PC-3 (cell line): ENCODE data around the gene BICDL2. TPM values are rescaled to one million over a fixed set of nuclear protein-coding genes. Genes with fewer than 3 reads are reported as not detected.

Experiments
- ATAC-seq: fragments of 200-7000 bp; cut with Tn5 transposase; 2 replicates; pipeline ENCODE4 v1.9.1; 2020; ENCODE audit warnings: mild to moderate bottlenecking, moderate library complexity
- BruUV-seq: library from RNA; stranded (reverse); fragments of 400-500 nt; replicated peaks from 2 replicates; lab custom pipeline; 2021; lab: Mats Ljungman, UMichigan
- CTCF ChIA-PET: fragments of 300-600 bp; sonication (Branson Sonifier 250); formaldehyde crosslinking; loops from one replicate; lab custom pipeline; 2022; ENCODE audit warnings: antibody characterized with exemption; lab: Charles Lee
- POLR2A ChIA-PET: fragments of 300-600 bp; sonication (Branson Sonifier 250); formaldehyde crosslinking; loops from one replicate; lab custom pipeline; 2022; ENCODE audit warnings: antibody characterized with exemption; ENCODE audit not compliant: unreplicated experiment; lab: Charles Lee
- DNase-seq: peaks from one replicate; pipeline ENCODE4 v3.0.0-alpha.2; 2015
- H2AFZ ChIP-seq: fragments of 300-600 bp; sonication (generic); 2 replicates; pipeline ENCODE4 v1.6.0; 2016; ENCODE audit warnings: antibody characterized with exemption, low read length
- H3F3A ChIP-seq: fragments of 300-600 bp; sonication (generic); one replicate; pipeline ENCODE4 v1.6.0; 2017; ENCODE audit warnings: antibody characterized with exemption, low read length, control low read depth, mild to moderate bottlenecking; ENCODE audit not compliant: unreplicated experiment
- H3K27ac ChIP-seq: fragments of 300-600 bp; sonication (generic); 2 replicates; pipeline ENCODE4 v1.5.1; 2016; ENCODE audit warnings: mild to moderate bottlenecking, low read length
- H3K27me3 ChIP-seq: fragments of 300-600 bp; sonication (generic); 2 replicates; pipeline ENCODE4 v1.6.1; 2016; ENCODE audit warnings: low read length, mixed read lengths
- H3K36me3 ChIP-seq: fragments of 300-600 bp; sonication (generic); 2 replicates; pipeline ENCODE4 v1.6.1; 2016; ENCODE audit warnings: low read depth, mixed run types, low read length, mixed read lengths
- H3K4me1 ChIP-seq: fragments of 300-600 bp; sonication (generic); 2 replicates; pipeline ENCODE4 v1.5.1; 2016; ENCODE audit warnings: low read length; ENCODE audit not compliant: insufficient read depth
- H3K4me2 ChIP-seq: fragments of 300-600 bp; sonication (generic); 2 replicates; pipeline ENCODE4 v1.6.0; 2016; ENCODE audit warnings: low read length
- H3K4me3 ChIP-seq: fragments of 300-600 bp; sonication (generic); 2 replicates; pipeline ENCODE4 v1.5.1; 2016; ENCODE audit warnings: mild to moderate bottlenecking, low read length, mixed read lengths
- H3K79me2 ChIP-seq: fragments of 300-600 bp; sonication (generic); 2 replicates; pipeline ENCODE4 v1.6.1; 2017; ENCODE audit warnings: low read length, mixed read lengths
- H3K9ac ChIP-seq: fragments of 300-600 bp; sonication (generic); 2 replicates; pipeline ENCODE4 v1.6.0; 2016; ENCODE audit warnings: mild to moderate bottlenecking, low read length
- H3K9me2 ChIP-seq: fragments of 300-600 bp; sonication (generic); replicated peaks from 2 replicates; pipeline ENCODE4 v1.6.1; 2016; ENCODE audit warnings: mixed run types, low read length, mixed read lengths
- H3K9me3 ChIP-seq: fragments of 300-600 bp; sonication (generic); 2 replicates; pipeline ENCODE4 v1.6.1; 2016; ENCODE audit warnings: low read length, mixed read lengths
- H4K20me1 ChIP-seq: fragments of 300-600 bp; sonication (generic); 2 replicates; pipeline ENCODE4 v1.6.1; 2016; ENCODE audit warnings: low read length, mixed read lengths
- CTCF ChIP-seq: fragments of 300-600 bp; sonication (generic); conservative IDR thresholded peaks from 2 replicates; pipeline ENCODE4 v1.5.1; 2017; ENCODE audit warnings: antibody characterized with exemption, low read depth, mild to moderate bottlenecking, low read length
- EZH2 ChIP-seq: fragments of 300-600 bp; sonication (generic); IDR thresholded peaks from one replicate; pipeline ENCODE4 v1.6.1; 2017; ENCODE audit warnings: antibody characterized with exemption, mild to moderate bottlenecking, low read length; ENCODE audit not compliant: unreplicated experiment
- EZH2phosphoT487 ChIP-seq: fragments of 300-600 bp; sonication (generic); IDR thresholded peaks from 2 replicates; pipeline ENCODE4 v1.6.1; 2018; ENCODE audit warnings: mild to moderate bottlenecking, antibody characterized with exemption, low read length, borderline replicate concordance
- intact Hi-C: fragments of 100-400 bp; cut with micrococcal nuclease; formaldehyde crosslinking; loops from 2 replicates; pipeline ENCODE4 v1.9.0; 2023
- total RNA-seq: library from RNA; depleted of rRNA; stranded (reverse); fragments of >200 nt; gene quantifications from 2 replicates; pipeline ENCODE4 v1.2.3, GENCODE V29; 2014

The BICDL2 gene
- total RNA-seq, 1 experiment from 2014 or later = 16.3 TPM

DNA sequence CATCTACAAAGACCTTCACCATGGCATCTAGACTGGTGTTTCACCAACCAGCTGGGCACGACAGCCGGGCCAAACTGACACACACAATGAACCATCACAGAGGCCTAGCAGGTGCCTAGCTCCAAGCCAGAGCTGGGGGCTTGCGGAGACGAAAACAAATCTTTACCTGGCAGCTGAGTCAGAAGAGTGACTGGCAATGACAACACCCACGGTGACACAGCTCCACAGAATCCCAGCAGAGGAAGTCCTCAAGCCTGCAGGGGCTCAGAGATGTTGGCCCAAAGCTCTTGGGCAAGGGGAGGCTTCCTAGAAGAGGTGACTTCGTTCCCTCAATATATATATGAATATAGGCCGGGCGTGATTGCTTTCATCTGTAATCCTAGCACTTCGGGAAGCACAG is 14.8 kb upstream of the BICDL2 start:
- no TSS peak for BruUV-seq
- ATAC-seq (no peak), DNase-seq (no peak)
- Histone ChIP-seq H4K20me1 (no peaks in the 10 kb centered on the region), H3K9me3 (no peaks in the 10 kb centered on the region), H3K79me2 (no peaks in the 10 kb centered on the region), H3F3A (no peaks in the 10 kb centered on the region), H3K36me3 (no peaks in the 10 kb centered on the region), H3K27me3 (peaks cover 3% of the 10 kb centered on the region; the same call in 1 of the 2 replicates), H3K4me3 (no peak overlapping the region), H3K9ac (no peak overlapping the region), H2AFZ (no peak overlapping the region), H3K4me2 (no peak overlapping the region), H3K27ac (no peak overlapping the region), H3K9me2 (no peaks in the 10 kb centered on the region), H3K4me1 (no peaks in the 10 kb centered on the region)
- POLR2A ChIA-PET = no interaction called here
- TF ChIP-seq EZH2 (no peak), CTCF (no peak), EZH2phosphoT487 (no peak)
- intact Hi-C loops = no loop called here
- CTCF ChIA-PET = no interaction called here

GRCh38 chr16:3051009-3051408 is 14.3 kb upstream of the BICDL2 start:
- no peak overlapping the region for H3K4me3 ChIP-seq
- TF ChIP-seq EZH2phosphoT487 = no peak
- TF ChIP-seq EZH2 = no peak
- no peak for TF ChIP-seq CTCF
- H2AFZ ChIP-seq = no peak overlapping the region
- H3K4me1 ChIP-seq = no peaks in the 10 kb centered on the region
- no peak overlapping the region for H3K27ac ChIP-seq
- H3K79me2 ChIP-seq = no peaks in the 10 kb centered on the region
- H3K9me2 ChIP-seq = no peaks in the 10 kb centered on the region
- H3K9ac ChIP-seq = no peak overlapping the region
- ATAC-seq = no peak
- intact Hi-C loops = no loop called here
- no peaks in the 10 kb centered on the region for H3F3A ChIP-seq
- H3K9me3 ChIP-seq = no peaks in the 10 kb centered on the region
- H3K36me3 ChIP-seq = no peaks in the 10 kb centered on the region
- no peak for DNase-seq
- BruUV-seq = no TSS peak
- ChIA-PET POLR2A (no interaction called here), CTCF (no interaction called here)
- no peaks in the 10 kb centered on the region for H4K20me1 ChIP-seq
- no peak overlapping the region for H3K4me2 ChIP-seq
- peaks cover 3% of the 10 kb centered on the region; the same call in 1 of the 2 replicates for H3K27me3 ChIP-seq

GRCh38 chr16:3050487-3050886 is 13.7 kb upstream of the BICDL2 start:
- BruUV-seq = no TSS peak
- POLR2A ChIA-PET = no interaction called here
- Histone ChIP-seq H3K27ac (no peak overlapping the region), H3K9ac (no peak overlapping the region), H3K4me2 (no peak overlapping the region), H3K36me3 (no peaks in the 10 kb centered on the region), H3K27me3 (peaks cover 3% of the 10 kb centered on the region; the same call in 1 of the 2 replicates), H3K79me2 (no peaks in the 10 kb centered on the region), H3F3A (no peaks in the 10 kb centered on the region), H3K4me1 (no peaks in the 10 kb centered on the region), H4K20me1 (no peaks in the 10 kb centered on the region), H3K9me3 (no peaks in the 10 kb centered on the region), H2AFZ (no peak overlapping the region), H3K4me3 (no peak overlapping the region), H3K9me2 (no peaks in the 10 kb centered on the region)
- TF ChIP-seq EZH2 (no peak), CTCF (no peak), EZH2phosphoT487 (no peak)
- ATAC-seq = no peak
- no peak for DNase-seq
- CTCF ChIA-PET = no interaction called here
- intact Hi-C loops = no loop called here
